H9 (cell line): ENCODE data around the gene SLC33A1. TPM values are rescaled to one million over a fixed set of nuclear protein-coding genes. Genes with fewer than 3 reads are reported as not detected.

Experiments
- DNase-seq: peaks from one replicate; pipeline ENCODE4 v3.0.0-alpha.2; 2017
- H2AFZ ChIP-seq: one replicate; pipeline ENCODE4 v1.6.1; 2013; ENCODE audit warnings: mild to moderate bottlenecking, low read length, control low read depth, moderate library complexity
- H2AK5ac ChIP-seq: 2 replicates; pipeline ENCODE4 v1.6.1; 2013; ENCODE audit warnings: low read length, control low read depth, mixed read lengths; ENCODE audit not compliant: insufficient read length
- H2BK120ac ChIP-seq: one replicate; pipeline ENCODE4 v1.6.1; 2013; ENCODE audit warnings: low read depth, mild to moderate bottlenecking, low read length, control low read depth, inconsistent platforms; ENCODE audit not compliant: poor library complexity, severe bottlenecking
- H2BK12ac ChIP-seq: 2 replicates; pipeline ENCODE4 v1.6.1; 2013; ENCODE audit warnings: low read length, control low read depth, mixed read lengths, low read depth; ENCODE audit not compliant: insufficient read length
- H2BK15ac ChIP-seq: 2 replicates; pipeline ENCODE4 v1.6.1; 2013; ENCODE audit warnings: low read depth, low read length, control low read depth
- H2BK20ac ChIP-seq: one replicate; pipeline ENCODE4 v1.6.1; 2013; ENCODE audit warnings: low read depth, mild to moderate bottlenecking, low read length, control low read depth, inconsistent platforms; ENCODE audit not compliant: poor library complexity, severe bottlenecking
- H2BK5ac ChIP-seq: 2 replicates; pipeline ENCODE4 v1.6.1; 2013; ENCODE audit warnings: low read length, control low read depth, mixed read lengths; ENCODE audit not compliant: insufficient read length
- H3K14ac ChIP-seq: 2 replicates; pipeline ENCODE4 v1.6.1; 2013; ENCODE audit warnings: low read length, control low read depth; ENCODE audit not compliant: insufficient read depth
- H3K18ac ChIP-seq: 2 replicates; pipeline ENCODE4 v1.6.1; 2013; ENCODE audit warnings: low read depth, mild to moderate bottlenecking, mixed read lengths, low read length, control low read depth; ENCODE audit not compliant: insufficient read length
- H3K23ac ChIP-seq: 2 replicates; pipeline ENCODE4 v1.6.1; 2013; ENCODE audit warnings: low read length, control low read depth, mixed read lengths, low read depth; ENCODE audit not compliant: insufficient read length
- H3K23me2 ChIP-seq: 2 replicates; pipeline ENCODE4 v1.6.1; 2013; ENCODE audit warnings: low read depth, mild to moderate bottlenecking, mixed read lengths, low read length, control low read depth; ENCODE audit not compliant: insufficient read length, poor library complexity, severe bottlenecking
- H3K27ac ChIP-seq: 2 replicates; pipeline ENCODE4 v1.5.1; 2013; ENCODE audit warnings: low read length, control low read depth, mixed read lengths, low read depth; ENCODE audit not compliant: insufficient read length
- H3K27me3 ChIP-seq: 2 replicates; pipeline ENCODE4 v1.6.1; 2013; ENCODE audit warnings: low read length, control low read depth, inconsistent platforms; ENCODE audit not compliant: insufficient read depth
- H3K4ac ChIP-seq: 2 replicates; pipeline ENCODE4 v1.6.1; 2013; ENCODE audit warnings: low read depth, mild to moderate bottlenecking, control low read depth, inconsistent platforms, low read length, moderate library complexity
- H3K4me1 ChIP-seq: 2 replicates; pipeline ENCODE4 v1.6.1; 2013; ENCODE audit warnings: low read length, control low read depth, inconsistent platforms; ENCODE audit not compliant: insufficient read depth
- H3K4me2 ChIP-seq: 2 replicates; pipeline ENCODE4 v1.6.1; 2013; ENCODE audit warnings: low read length, control low read depth, mixed read lengths; ENCODE audit not compliant: insufficient read length, insufficient read depth
- H3K56ac ChIP-seq: 2 replicates; pipeline ENCODE4 v1.6.1; 2013; ENCODE audit warnings: low read depth, mild to moderate bottlenecking, mixed read lengths, low read length, control low read depth; ENCODE audit not compliant: insufficient read length
- H3K79me1 ChIP-seq: 2 replicates; pipeline ENCODE4 v1.6.1; 2013; ENCODE audit warnings: low read depth, mild to moderate bottlenecking, moderate library complexity, low read length, control low read depth, inconsistent platforms; ENCODE audit not compliant: insufficient read depth, poor library complexity, severe bottlenecking
- H3K79me2 ChIP-seq: 2 replicates; pipeline ENCODE4 v1.6.1; 2013; ENCODE audit warnings: low read length, control low read depth, inconsistent platforms; ENCODE audit not compliant: insufficient read depth
- H3K9ac ChIP-seq: 2 replicates; pipeline ENCODE4 v1.6.1; 2013; ENCODE audit warnings: low read length, control low read depth, mixed read lengths; ENCODE audit not compliant: insufficient read length; ENCODE audit errors: extremely low read depth
- H3K9me3 ChIP-seq: one replicate; pipeline ENCODE4 v1.6.1; 2013; ENCODE audit warnings: low read depth, low read length, inconsistent platforms; ENCODE audit not compliant: control insufficient read depth
- H3T11ph ChIP-seq: one replicate; pipeline ENCODE4 v1.6.1; 2013; ENCODE audit warnings: mild to moderate bottlenecking, low read length, control low read depth, inconsistent platforms
- H4K20me1 ChIP-seq: one replicate; pipeline ENCODE4 v1.6.1; 2013; ENCODE audit not compliant: control insufficient read depth, insufficient read length, insufficient read depth
- H4K5ac ChIP-seq: 2 replicates; pipeline ENCODE4 v1.6.1; 2013; ENCODE audit warnings: low read depth, mild to moderate bottlenecking, mixed read lengths, low read length, control low read depth; ENCODE audit not compliant: insufficient read length
- H4K8ac ChIP-seq: replicated peaks from 2 replicates; pipeline ENCODE4 v1.6.1; 2013; ENCODE audit warnings: low read length, control low read depth, mixed read lengths, low read depth; ENCODE audit not compliant: insufficient read length
- H4K91ac ChIP-seq: 2 replicates; pipeline ENCODE4 v1.6.1; 2013; ENCODE audit warnings: low read depth, mild to moderate bottlenecking, moderate library complexity, mixed read lengths, low read length, control low read depth; ENCODE audit not compliant: insufficient read length
- H3K27ac Mint-ChIP-seq, 3 experiments: 2 replicates in 2 of 3; 3 replicates in 1 of 3; pipeline ENCODE4 v1.8.0; 2020 to 2021; ENCODE audit warnings: mixed read lengths in 3 of 3, mild to moderate bottlenecking in 1 of 3, moderate library complexity in 1 of 3
- H3K27me3 Mint-ChIP-seq: 2 replicates; pipeline ENCODE4 v1.8.0; 2021; ENCODE audit warnings: low read depth, mild to moderate bottlenecking, moderate library complexity, mixed read lengths
- H3K36me3 Mint-ChIP-seq, 3 experiments: 2 replicates in 2 of 3; 3 replicates in 1 of 3; pipeline ENCODE4 v1.8.0; 2020 to 2021; ENCODE audit warnings: low read depth in 3 of 3, mixed read lengths in 3 of 3; ENCODE audit not compliant: insufficient read depth in 1 of 3
- H3K4me1 Mint-ChIP-seq, 2 experiments: 2 replicates each; pipeline ENCODE4 v1.8.0; 2020; ENCODE audit warnings: mixed read lengths in 2 of 2
- H3K4me3 Mint-ChIP-seq, 2 experiments: 2 replicates in 1 of 2; 3 replicates in 1 of 2; pipeline ENCODE4 v1.8.0; 2020 to 2021; ENCODE audit warnings: mild to moderate bottlenecking in 2 of 2, mixed read lengths in 2 of 2, moderate library complexity in 1 of 2
- H3K9me3 Mint-ChIP-seq, 2 experiments: 2 replicates in 1 of 2; 3 replicates in 1 of 2; pipeline ENCODE4 v1.8.0; 2020; ENCODE audit warnings: mild to moderate bottlenecking in 2 of 2, mixed read lengths in 2 of 2, moderate library complexity in 1 of 2
- CTCF ChIP-seq: fragments of 200-600 bp; sonication (generic); conservative IDR thresholded peaks from 3 replicates; pipeline ENCODE4 v1.8.0; 2021; ENCODE audit warnings: antibody characterized with exemption, mild to moderate bottlenecking
- WGBS: extraction: QIAGEN DNeasy Blood & Tissue Kit; methylation state at CpG from one replicate; pipeline ENCODE4 v1.1.7; 2013; ENCODE audit warnings: missing lambda C conversion rate, low lambda C conversion rate, mixed read lengths; ENCODE audit not compliant: insufficient read length; ENCODE audit errors: extremely low coverage; 5-methylcytosine and 5-hydroxymethylcytosine counted together
- total RNA-seq: library from RNA; stranded (reverse); gene quantifications from 2 replicates; pipeline ENCODE4 v1.2.1, GENCODE V29; 2021

SLC33A1 gene
- total RNA-seq, 1 experiment from 2014 or later: 15.0 TPM

- H3K9me3 ChIP-seq: no peaks in the 10 kb centered on the region
- H3K56ac ChIP-seq: no peak overlapping the region
- no peak overlapping the region for H3T11ph ChIP-seq
- H3K4me1 ChIP-seq: no peaks in the 10 kb centered on the region; the same call in 1 of the 2 replicates
- peaks cover 14% of the 10 kb centered on the region for H3K23me2 ChIP-seq
- H4K5ac ChIP-seq: no peak overlapping the region
- H4K8ac ChIP-seq: no peak overlapping the region
- no peak overlapping the region for H3K18ac ChIP-seq
- H3K27ac ChIP-seq: no peak overlapping the region
- H4K91ac ChIP-seq: no peak overlapping the region
- no peak overlapping the region for H2AK5ac ChIP-seq
- H3K27me3 ChIP-seq: no peaks in the 10 kb centered on the region
- no peak overlapping the region for H2BK20ac ChIP-seq
- H4K20me1 ChIP-seq: no peaks in the 10 kb centered on the region
- Mint-ChIP-seq H3K4me1 (peaks cover 19 to 25% of the 10 kb centered on the region in 2 experiments), H3K4me3 (peak overlapping the region; percentile 95 to 98), H3K36me3 (peaks cover 0 to 6% (median 0%) of the 10 kb centered on the region in 3 experiments; a peak in 2 of 7 replicates), H3K9me3 (no peaks in the 10 kb centered on the region), H3K27ac (peak overlapping the region; percentile 92 to 98 (median 97); a peak in 6 of 7 replicates), H3K27me3 (peaks cover 7% of the 10 kb centered on the region)
- H3K79me2 ChIP-seq: peaks cover 14% of the 10 kb centered on the region; the same call in 1 of the 2 replicates
- H3K4ac ChIP-seq: no peak overlapping the region
- WGBS: no CpG with 5 or more reads among the region's 45 CpGs
- H2BK15ac ChIP-seq: no peak overlapping the region
- H3K23ac ChIP-seq: no peak overlapping the region
- no peak for TF ChIP-seq CTCF
- H3K14ac ChIP-seq: no peak overlapping the region
- no peak overlapping the region for H2AFZ ChIP-seq
- H2BK120ac ChIP-seq: no peak overlapping the region
- H3K79me1 ChIP-seq: peaks cover 3% of the 10 kb centered on the region
- peak overlapping the region; percentile 88 for H3K4me2 ChIP-seq
- no peak for DNase-seq
- no peak overlapping the region for H2BK12ac ChIP-seq
- no peak overlapping the region for H2BK5ac ChIP-seq
- peak overlapping the region; percentile 77 for H3K9ac ChIP-seq
These were observed 750 bp downstream of the SLC33A1 start for GRCh38 chr3:155853214-155854140.
